ENCODE measurements around the gene C11orf24. TPM values are rescaled to one million over a fixed set of nuclear protein-coding genes. Genes with fewer than 3 reads are reported as not detected.

Gene C11orf24
- total RNA-seq, 1 donor from 2014 or later: 54.2 TPM

DNA sequence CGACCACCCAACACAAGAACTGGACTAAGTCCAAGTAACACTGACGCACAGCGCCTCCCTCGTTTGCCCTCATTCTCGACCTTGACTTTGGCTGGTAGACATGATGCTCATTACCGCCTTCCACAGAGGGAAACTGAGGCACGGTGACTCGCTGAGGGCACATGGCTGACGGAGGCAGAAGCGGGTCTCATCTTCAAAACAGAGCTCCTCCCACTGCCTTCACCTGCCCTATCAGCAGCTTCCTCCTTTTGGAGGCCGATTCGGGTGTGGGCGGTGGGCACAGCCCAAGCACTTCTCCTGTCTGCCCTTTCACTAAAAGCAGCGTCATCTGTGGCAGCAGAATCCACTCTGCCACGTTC lies 56.7 kb downstream of the C11orf24 start:
- Mint-ChIP-seq H3K27me3 (ENCODE audit: low read depth) (peaks cover 35% of the 10 kb centered on the region), H3K4me1 (peaks cover 37% of the 10 kb centered on the region), H3K9me3 (no peaks in the 10 kb centered on the region), H3K4me3 (peak overlapping the region; percentile 90), H3K36me3 (ENCODE audit: low read depth) (no peaks in the 10 kb centered on the region), H3K27ac (ENCODE audit: unreplicated experiment) (no peak overlapping the region)
- no peak for DNase-seq (ENCODE audit: low read depth, low spot score)
- TF ChIP-seq, protein P1, sequence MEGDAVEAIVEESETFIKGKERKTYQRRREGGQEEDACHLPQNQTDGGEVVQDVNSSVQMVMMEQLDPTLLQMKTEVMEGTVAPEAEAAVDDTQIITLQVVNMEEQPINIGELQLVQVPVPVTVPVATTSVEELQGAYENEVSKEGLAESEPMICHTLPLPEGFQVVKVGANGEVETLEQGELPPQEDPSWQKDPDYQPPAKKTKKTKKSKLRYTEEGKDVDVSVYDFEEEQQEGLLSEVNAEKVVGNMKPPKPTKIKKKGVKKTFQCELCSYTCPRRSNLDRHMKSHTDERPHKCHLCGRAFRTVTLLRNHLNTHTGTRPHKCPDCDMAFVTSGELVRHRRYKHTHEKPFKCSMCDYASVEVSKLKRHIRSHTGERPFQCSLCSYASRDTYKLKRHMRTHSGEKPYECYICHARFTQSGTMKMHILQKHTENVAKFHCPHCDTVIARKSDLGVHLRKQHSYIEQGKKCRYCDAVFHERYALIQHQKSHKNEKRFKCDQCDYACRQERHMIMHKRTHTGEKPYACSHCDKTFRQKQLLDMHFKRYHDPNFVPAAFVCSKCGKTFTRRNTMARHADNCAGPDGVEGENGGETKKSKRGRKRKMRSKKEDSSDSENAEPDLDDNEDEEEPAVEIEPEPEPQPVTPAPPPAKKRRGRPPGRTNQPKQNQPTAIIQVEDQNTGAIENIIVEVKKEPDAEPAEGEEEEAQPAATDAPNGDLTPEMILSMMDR (conservative IDR thresholded peaks at IDR 0.05): no peak

DNA sequence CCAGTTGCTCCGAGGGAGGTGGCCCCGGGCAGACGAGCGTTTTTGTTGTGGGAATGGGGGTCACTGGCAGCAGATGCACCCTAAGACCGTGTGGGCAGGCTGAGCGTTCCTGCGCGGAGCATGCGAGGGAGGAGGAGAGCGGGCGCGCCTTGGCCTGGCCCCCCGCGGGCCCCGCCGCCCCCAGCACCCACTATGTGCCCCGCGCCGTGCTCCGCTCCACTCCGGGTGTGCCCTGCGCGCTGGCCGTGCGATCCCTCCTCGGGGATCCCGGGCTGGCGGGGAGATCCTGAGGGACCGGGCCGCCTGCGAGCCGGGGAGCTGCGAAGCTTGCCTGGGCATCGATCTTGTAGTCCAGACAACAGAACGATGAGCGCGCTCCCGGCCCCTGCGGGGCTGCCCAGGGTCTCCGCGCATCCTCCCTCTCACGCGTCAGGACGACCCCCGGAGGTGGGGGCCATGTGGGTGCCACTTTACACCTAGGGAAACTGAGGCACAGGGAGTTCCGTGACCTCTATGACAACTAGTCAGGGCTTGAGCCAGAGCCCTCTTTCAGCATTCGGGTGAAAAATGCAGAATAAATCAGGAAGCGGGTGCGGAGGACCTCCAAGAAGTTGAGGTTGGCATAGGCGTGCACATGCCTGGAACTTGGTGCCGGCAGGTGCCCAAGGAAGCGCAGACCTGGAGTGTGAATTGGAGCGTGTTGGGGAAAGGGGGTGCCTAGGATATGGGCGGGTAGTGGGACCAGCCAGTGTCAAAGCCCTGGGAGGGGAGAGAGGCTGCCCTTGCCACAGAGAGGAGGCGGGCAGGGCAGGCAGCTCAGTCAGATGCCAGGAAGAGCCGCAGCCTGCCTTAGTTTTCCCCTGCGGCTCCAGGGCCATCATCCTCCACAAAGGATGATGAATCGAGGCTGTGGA lies 57.3 kb downstream of the C11orf24 start:
- DNase-seq (ENCODE audit: low read depth, low spot score): peak; percentile 22
- peaks cover 31% of the 10 kb centered on the region for H3K27me3 Mint-ChIP-seq (ENCODE audit: low read depth)
- H3K4me1 Mint-ChIP-seq: peaks cover 38% of the 10 kb centered on the region
- no peaks in the 10 kb centered on the region for H3K36me3 Mint-ChIP-seq (ENCODE audit: low read depth)
- no peaks in the 10 kb centered on the region for H3K9me3 Mint-ChIP-seq
- TF ChIP-seq, protein P1 (conservative IDR thresholded peaks at IDR 0.05): no peak
- peak overlapping the region; percentile 90 for H3K4me3 Mint-ChIP-seq
- peak overlapping the region; percentile 43 for H3K27ac Mint-ChIP-seq (ENCODE audit: unreplicated experiment)

DNA sequence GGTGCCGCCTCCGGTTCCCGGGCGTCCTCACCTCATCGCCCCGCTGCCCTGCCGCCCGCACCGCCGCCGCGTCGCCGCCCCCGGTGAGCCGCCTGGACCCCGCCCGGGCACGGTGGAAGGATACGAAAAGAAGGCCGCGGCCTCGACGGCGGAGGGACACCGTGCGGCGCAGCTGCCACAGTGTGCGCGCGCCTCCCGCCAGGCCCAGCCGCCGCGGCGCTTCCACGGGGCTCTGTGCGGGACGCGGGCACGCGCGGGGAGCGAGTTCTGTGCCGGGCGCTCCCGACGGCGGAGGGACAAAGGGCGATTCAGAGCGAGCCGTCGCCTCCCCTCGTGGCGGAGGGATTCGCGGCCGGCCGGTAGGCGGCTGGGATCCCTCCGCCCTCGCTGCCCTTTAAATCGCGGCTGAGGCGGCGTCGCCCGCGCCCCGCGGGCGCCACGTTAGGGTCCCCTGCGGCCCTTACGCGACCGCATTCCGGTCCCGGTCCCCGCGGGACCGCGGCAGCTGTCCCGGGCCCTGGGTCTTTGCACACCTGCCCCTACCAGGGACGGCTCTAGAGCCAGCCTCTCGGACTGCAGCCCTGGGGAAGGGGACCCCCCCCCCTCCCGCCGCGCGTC lies 58.1 kb downstream of the C11orf24 start:
- TF ChIP-seq, protein P1 (conservative IDR thresholded peaks at IDR 0.05): peak; percentile 24

DNA sequence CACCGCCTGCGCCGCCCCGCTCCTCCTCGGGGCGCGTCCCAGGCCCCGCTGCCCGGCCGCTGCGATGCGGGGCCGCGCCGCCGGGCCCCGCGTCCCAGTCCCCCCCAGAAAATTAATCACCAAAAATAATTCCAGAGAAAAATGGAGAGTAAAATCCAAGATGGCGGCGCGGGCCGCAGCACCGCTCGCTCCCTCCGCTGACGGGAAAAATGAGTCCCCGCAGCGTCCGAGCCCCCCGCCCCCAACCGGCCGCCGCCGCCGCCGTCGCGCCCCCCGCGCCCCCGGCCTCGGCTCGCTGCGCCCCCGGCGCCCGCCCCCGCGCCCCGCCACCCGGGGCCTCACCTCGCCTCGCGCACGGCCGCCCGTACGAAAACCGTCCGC lies 58.6 kb downstream of the C11orf24 start, which contains the start of gene KMT5B:
Gene KMT5B (minus strand): TSS at position 162 of the 381 bp plus-strand sequence. CDS start 23,220 bp downstream, outside the sequence.
- Mint-ChIP-seq H3K4me1 (peaks cover 48% of the 10 kb centered on the region), H3K27ac (ENCODE audit: unreplicated experiment) (peak within 1 kb of the TSS; percentile 96), H3K36me3 (ENCODE audit: low read depth) (no peaks in the 10 kb centered on the region), H3K4me3 (peak within 1 kb of the TSS; percentile 90), H3K27me3 (ENCODE audit: low read depth) (peaks cover 30% of the 10 kb centered on the region), H3K9me3 (no peaks in the 10 kb centered on the region)
- peak; percentile 66 for DNase-seq (ENCODE audit: low read depth, low spot score)
- TF ChIP-seq, protein P1 (conservative IDR thresholded peaks at IDR 0.05): no peak

More for the DNA sequence above, 58.1 kb downstream of the C11orf24 start:
- Mint-ChIP-seq H3K27ac (ENCODE audit: unreplicated experiment) (peak overlapping the region; percentile 43), H3K4me1 (peaks cover 44% of the 10 kb centered on the region), H3K4me3 (peak overlapping the region; percentile 90), H3K27me3 (ENCODE audit: low read depth) (peaks cover 31% of the 10 kb centered on the region), H3K36me3 (ENCODE audit: low read depth) (no peaks in the 10 kb centered on the region), H3K9me3 (no peaks in the 10 kb centered on the region)
- DNase-seq (ENCODE audit: low read depth, low spot score): peak; percentile 77

DNA sequence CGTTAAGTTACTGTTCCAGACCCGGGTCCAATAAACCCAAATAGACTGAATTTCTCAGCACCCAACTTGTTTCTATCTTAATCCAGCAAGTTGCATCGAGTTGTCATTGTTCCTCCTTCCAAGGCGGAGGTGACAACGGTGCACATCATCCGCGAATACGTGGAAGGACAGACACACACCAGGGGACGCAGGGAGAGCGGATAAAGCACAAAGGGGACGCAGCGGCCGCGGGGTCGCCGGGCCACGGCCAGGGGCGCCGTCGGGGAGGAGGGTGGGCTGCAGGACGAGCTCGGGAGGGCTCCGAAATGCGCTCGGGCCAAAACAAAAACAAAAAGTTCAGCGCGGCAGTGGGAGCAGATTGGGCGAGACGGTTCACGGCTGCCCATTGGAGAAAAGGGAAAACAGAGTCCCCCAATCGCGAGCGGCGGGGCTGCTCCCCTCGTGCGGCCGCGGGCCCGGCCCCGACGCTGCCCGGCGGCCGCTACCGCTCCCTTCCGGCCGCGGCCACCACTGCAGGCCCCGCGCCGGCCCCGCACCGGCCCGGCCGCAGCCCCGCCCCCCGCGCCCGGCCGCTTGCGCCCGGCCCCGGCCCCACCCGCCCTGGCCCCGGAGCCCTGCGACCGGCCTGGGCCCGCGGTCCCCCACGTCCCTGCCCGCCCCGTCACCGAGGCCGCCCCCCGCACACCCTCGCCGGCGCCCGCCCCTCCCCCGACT lies 59.2 kb downstream of the C11orf24 start:
- H3K27me3 Mint-ChIP-seq (ENCODE audit: low read depth): peaks cover 26% of the 10 kb centered on the region
- peak; percentile 63 for DNase-seq (ENCODE audit: low read depth, low spot score)
- H3K27ac Mint-ChIP-seq (ENCODE audit: unreplicated experiment): peak overlapping the region; percentile 96
- H3K4me1 Mint-ChIP-seq: peaks cover 48% of the 10 kb centered on the region
- H3K4me3 Mint-ChIP-seq: peak overlapping the region; percentile 89
- no peaks in the 10 kb centered on the region for H3K36me3 Mint-ChIP-seq (ENCODE audit: low read depth)
- TF ChIP-seq, protein P1 (conservative IDR thresholded peaks at IDR 0.05): peak; percentile 51
- H3K9me3 Mint-ChIP-seq: no peaks in the 10 kb centered on the region
